K562 (cell line): ENCODE data around the gene SYNGR3. TPM values are rescaled to one million over a fixed set of nuclear protein-coding genes. Genes with fewer than 3 reads are reported as not detected.
A peak's percentile ranks its signal among the peaks of the same experiment; 100 is the strongest.

Experiments
- ATAC-seq: fragments of 200-7000 bp; cut with Tn5 transposase; 3 replicates; pipeline ENCODE4 v1.9.1; 2020; ENCODE audit warnings: moderate library complexity
- BruUV-seq: library from RNA; stranded (reverse); fragments of 400-500 nt; replicated peaks from 2 replicates; lab custom pipeline; 2021; lab: Mats Ljungman, UMichigan
- CTCF ChIA-PET: fragments of 300-600 bp; formaldehyde crosslinking; extraction: SDS; loops from one replicate; lab custom pipeline; 2021; ENCODE audit warnings: low intra/inter-chr PET ratio; lab: Yijun Ruan, JAX
- POLR2A ChIA-PET: fragments of 300-600, 350-650 bp; sonication (Branson Sonifier 250); formaldehyde crosslinking; extraction: SDS; loops from one replicate; lab custom pipeline; 2021; ENCODE audit warnings: antibody characterized with exemption, inconsistent platforms; lab: Yijun Ruan, JAX
- DNase-seq, 4 experiments: peaks; one replicate each; pipeline versions ENCODE4 v3.0.0 to v3.0.0-alpha.2; 2011 to 2018; ENCODE audit warnings: low spot score in 3 of 4, mixed read lengths in 3 of 4; ENCODE audit errors: extremely low read depth in 1 of 4
- FAIRE-seq: peaks from 2 replicates; lab custom pipeline; 2011; peaks lifted over from hg19 to GRCh38; lab: Jason Lieb, UNC
- H2AFZ ChIP-seq: 2 replicates; pipeline ENCODE4 v1.6.0; 2011; ENCODE audit warnings: low read depth, low read length, control low read depth, inconsistent platforms
- H3K27ac ChIP-seq: fragments of 200-600 bp; 3 replicates; pipeline ENCODE4 v1.8.0; 2011; ENCODE audit warnings: low read depth, mild to moderate bottlenecking, control low read depth, inconsistent platforms, low read length, moderate library complexity, mixed read lengths; ENCODE audit errors: extremely low read depth
- H3K27me3 ChIP-seq, 2 experiments: fragments of 300-600 bp in 1 of 2; 2 replicates in 1 of 2; 3 replicates in 1 of 2; pipeline versions ENCODE4 v1.6.0 to v1.8.0; 2011; ENCODE audit warnings: inconsistent platforms in 2 of 2, low read length in 2 of 2, mild to moderate bottlenecking in 1 of 2, mixed read lengths in 1 of 2, moderate library complexity in 1 of 2; ENCODE audit not compliant: control insufficient read depth in 2 of 2, insufficient read depth in 2 of 2
- H3K36me3 ChIP-seq: fragments of 300-600 bp; 3 replicates; pipeline ENCODE4 v1.8.0; 2011; ENCODE audit warnings: mild to moderate bottlenecking, low read length, inconsistent platforms; ENCODE audit not compliant: control insufficient read depth, insufficient read depth
- H3K4me1 ChIP-seq, 2 experiments: fragments of 200-600 bp in 1 of 2; replicated peaks in 1 of 2; 2 replicates in 1 of 2; 3 replicates in 1 of 2; pipeline versions ENCODE4 v1.5.1 to v1.8.0; 2011; ENCODE audit warnings: inconsistent platforms in 2 of 2, low read length in 2 of 2, mild to moderate bottlenecking in 1 of 2, mixed read lengths in 1 of 2, moderate library complexity in 1 of 2; ENCODE audit not compliant: control insufficient read depth in 2 of 2, insufficient read depth in 2 of 2
- H3K4me2 ChIP-seq: 2 replicates; pipeline ENCODE4 v1.6.1; 2011; ENCODE audit warnings: low read length, control low read depth, inconsistent platforms, mixed read lengths; ENCODE audit not compliant: insufficient read depth
- H3K4me3 ChIP-seq: fragments of 200-600 bp; sonication (generic), shearing (Covaris generic); 2 replicates; pipeline ENCODE4 v1.5.1; 2016; ENCODE audit warnings: control low read depth, inconsistent platforms
- H3K79me2 ChIP-seq: fragments of 200-600 bp; 3 replicates; pipeline ENCODE4 v1.8.0; 2011; ENCODE audit warnings: low read length, inconsistent platforms; ENCODE audit not compliant: control insufficient read depth, insufficient read depth
- H3K9ac ChIP-seq, 2 experiments: 2 replicates each; pipeline versions ENCODE4 v1.6.0 to v1.6.1; 2011; ENCODE audit warnings: low read depth in 2 of 2, low read length in 2 of 2, control low read depth in 1 of 2, inconsistent platforms in 1 of 2, mild to moderate bottlenecking in 1 of 2, mixed read lengths in 1 of 2; ENCODE audit not compliant: insufficient read depth in 1 of 2
- H3K9me1 ChIP-seq: one replicate; pipeline ENCODE4 v1.6.0; 2011; ENCODE audit warnings: inconsistent platforms, mild to moderate bottlenecking, low read length, moderate library complexity; ENCODE audit not compliant: control insufficient read depth, insufficient read depth
- H3K9me3 ChIP-seq: replicated peaks from 2 replicates; pipeline ENCODE4 v1.5.1; 2011; ENCODE audit warnings: low read depth, low read length, inconsistent platforms; ENCODE audit not compliant: control insufficient read depth, insufficient read depth
- H4K20me1 ChIP-seq: replicated peaks from 2 replicates; pipeline ENCODE4 v1.6.1; 2011; ENCODE audit warnings: low read length, inconsistent platforms, mixed read lengths; ENCODE audit not compliant: control insufficient read depth, insufficient read depth
- BCOR ChIP-seq: fragments of 450-650 bp; IDR thresholded peaks from 2 replicates; pipeline ENCODE4 v1.6.1; 2016
- EP300 ChIP-seq: IDR thresholded peaks from 2 replicates; pipeline ENCODE4 v1.6.1; 2012; ENCODE audit warnings: low read length, improper control_type of control experiment
- HNRNPLL ChIP-seq: fragments of 200-400 bp; formaldehyde crosslinking; IDR thresholded peaks from 2 replicates; pipeline ENCODE4 v1.6.1; 2017; ENCODE audit warnings: low read length, low read depth, mild to moderate bottlenecking; ENCODE audit not compliant: poor library complexity, severe bottlenecking
- MED1 ChIP-seq: sonication (generic); formaldehyde crosslinking; IDR thresholded peaks from 2 replicates; pipeline ENCODE4 v1.8.1; 2023; ENCODE audit warnings: missing genetic modification reagents, borderline replicate concordance
- PCBP2 ChIP-seq: fragments of 200-400 bp; formaldehyde crosslinking; IDR thresholded peaks from 2 replicates; pipeline ENCODE4 v1.6.1; 2018; ENCODE audit warnings: low read length, low read depth, mild to moderate bottlenecking, moderate library complexity; ENCODE audit not compliant: poor library complexity, severe bottlenecking
- POLR2G ChIP-seq: fragments of 200-400 bp; formaldehyde crosslinking; IDR thresholded peaks from 2 replicates; pipeline ENCODE4 v1.6.1; 2017; ENCODE audit warnings: low read depth, mild to moderate bottlenecking, antibody characterized with exemption, low read length, moderate library complexity
- RCOR1 ChIP-seq, 2 experiments: IDR thresholded peaks; 2 replicates each; pipeline ENCODE4 v1.6.1; 2012; ENCODE audit warnings: low read depth in 2 of 2, low read length in 2 of 2, borderline replicate concordance in 1 of 2, improper control_type of control experiment in 1 of 2
- SREBF1 ChIP-seq: fragments of 150-350 bp; IDR thresholded peaks from 2 replicates; pipeline ENCODE4 v1.6.1; 2014; ENCODE audit warnings: antibody characterized with exemption, low read depth, low read length, borderline replicate concordance
- TBP ChIP-seq: optimal IDR thresholded peaks from 2 replicates; pipeline ENCODE3; 2011; ENCODE audit warnings: low read depth, low read length, improper control_type of control experiment
- THAP12 ChIP-seq: fragments of 250-450 bp; sonication (Bioruptor Pico); IDR thresholded peaks from 2 replicates; pipeline ENCODE4 v1.9.0; 2021; ENCODE audit warnings: mild to moderate bottlenecking, inconsistent platforms
- XRCC3 ChIP-seq: fragments of 450-650 bp; IDR thresholded peaks from 2 replicates; pipeline ENCODE4 v1.6.1; 2017; ENCODE audit warnings: mild to moderate bottlenecking, moderate library complexity
- WGBS: fragments of 100-300 bp; shearing (Covaris generic); methylation state at CpG from one replicate; pipeline ENCODE4 v1.1.6; 2016; ENCODE audit warnings: low coverage, mixed read lengths; ENCODE audit not compliant: insufficient coverage; ENCODE audit errors: missing lambda C conversion rate; 5-methylcytosine and 5-hydroxymethylcytosine counted together
- in situ Hi-C: fragments of 300-500 bp; cut with MboI; formaldehyde crosslinking; loops from 4 replicates; pipeline ENCODE4 v1.15.0; 2018; ENCODE audit warnings: inconsistent platforms, mixed read lengths
- intact Hi-C: fragments of 100-400 bp; cut with micrococcal nuclease; formaldehyde crosslinking; loops from 2 replicates; pipeline ENCODE4 v1.14.2; 2022
- polyA plus RNA-seq, 8 experiments: library from polyadenylated mRNA; depleted of rRNA in 4 of 8; stranded (reverse) in 5 of 8; unstranded in 3 of 8; fragments of >200 nt; fragmentation: Nextera tagmentation in 2 of 8; fragmentation: Illumina TruSeq in 1 of 8; extraction: Ambion mirVana in 2 of 8; extraction: Trizol in 1 of 8; gene quantifications; 2 replicates each; pipeline versions ENCODE4 v1.2.1 to v1.2.3, GENCODE V29; 2011 to 2014; ENCODE audit warnings: inconsistent platforms in 1 of 8, missing spikeins in 1 of 8
- total RNA-seq, 7 experiments: library from RNA; depleted of rRNA in 6 of 7; stranded (reverse); fragments of >200 nt in 6 of 7; fragmentation: Illumina TruSeq in 2 of 7; extraction: Trizol in 2 of 7; gene quantifications; 2 replicates each; pipeline versions ENCODE4 v1.2.1 to v1.2.3, GENCODE V29; 2011 to 2021; ENCODE audit warnings: low replicate concordance in 1 of 7
- TF ChIP-seq, protein P1 (sequence below), 2 experiments: fragments of 450-650 bp in 1 of 2; sonication (generic) in 1 of 2; formaldehyde crosslinking in 1 of 2; IDR thresholded peaks in 1 of 2; conservative IDR thresholded peaks in 1 of 2; 2 replicates each; pipeline versions ENCODE4 v1.6.1 to v1.8.1; 2016 to 2023; ENCODE audit warnings: mild to moderate bottlenecking in 2 of 2, moderate library complexity in 2 of 2, inconsistent platforms in 1 of 2, missing genetic modification reagents in 1 of 2
- TF ChIP-seq, protein P2 (sequence below): fragments of 450-650 bp; formaldehyde crosslinking; IDR thresholded peaks from 2 replicates; pipeline ENCODE4 v1.4.0; 2020; ENCODE audit warnings: mild to moderate bottlenecking, mixed read lengths

Gene SYNGR3
- total and polyA plus RNA-seq, 9 of the 15 experiments (the other 6 are each of a cell fraction or from before 2014, with no cell fraction given): 3.7 to 69.2 (median 36.3) TPM

DNA sequence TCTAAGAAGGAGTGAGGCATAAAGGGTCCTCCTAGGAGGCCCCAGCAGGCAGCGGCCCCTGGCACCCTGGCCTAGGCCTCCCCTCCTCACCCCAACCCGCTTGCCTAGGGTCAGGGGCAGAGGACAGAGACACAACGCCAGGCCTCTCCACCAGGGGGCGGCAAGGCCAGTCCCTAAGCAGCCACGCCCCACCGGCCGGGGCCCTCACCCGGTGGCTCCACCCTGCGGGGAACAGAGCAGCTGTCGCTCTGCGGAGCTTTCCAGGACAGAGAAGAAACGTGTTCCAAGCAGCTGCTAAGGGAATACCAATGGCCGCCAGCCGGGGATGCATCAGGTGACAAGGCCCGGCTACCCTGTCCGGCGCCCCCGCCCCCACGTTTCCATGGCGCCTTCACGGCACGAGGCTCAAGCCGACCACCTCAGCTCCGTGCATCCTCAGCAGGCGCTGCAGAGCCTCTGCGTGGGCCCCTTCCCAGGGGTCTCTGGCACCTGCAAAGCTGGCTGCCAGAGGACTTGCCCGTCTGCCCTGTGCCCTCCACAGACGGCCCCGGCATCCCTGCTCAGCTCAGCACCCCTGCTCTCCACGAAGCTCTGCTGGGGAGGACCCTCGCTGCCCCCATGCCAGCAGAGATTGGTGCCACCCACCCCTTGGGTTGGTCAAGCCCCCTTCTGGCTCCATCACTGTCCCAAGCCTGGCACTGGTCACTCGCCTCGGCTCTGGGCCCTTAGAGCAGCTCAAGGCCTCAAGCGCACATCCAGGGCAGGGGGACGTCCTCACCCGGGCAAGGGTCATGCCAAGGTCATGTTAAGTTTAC, 14.3 kb downstream of the SYNGR3 start (continued):
- TF ChIP-seq MED1 (CRISPR knock-in tag) (no peak), TBP (peak; percentile 40), EP300 (0 out of 2 replicates have a peak, but pooled peaks have one; percentile 5), RCOR1 (IDR thresholded peaks at IDR 0.05; ENCODE audit: borderline replicate concordance in 1 of 2, low read depth in 2 of 2, low read length in 2 of 2) (peak in 1 of 2 experiments; percentile 65; a peak in 2 of 4 replicates)

DNA sequence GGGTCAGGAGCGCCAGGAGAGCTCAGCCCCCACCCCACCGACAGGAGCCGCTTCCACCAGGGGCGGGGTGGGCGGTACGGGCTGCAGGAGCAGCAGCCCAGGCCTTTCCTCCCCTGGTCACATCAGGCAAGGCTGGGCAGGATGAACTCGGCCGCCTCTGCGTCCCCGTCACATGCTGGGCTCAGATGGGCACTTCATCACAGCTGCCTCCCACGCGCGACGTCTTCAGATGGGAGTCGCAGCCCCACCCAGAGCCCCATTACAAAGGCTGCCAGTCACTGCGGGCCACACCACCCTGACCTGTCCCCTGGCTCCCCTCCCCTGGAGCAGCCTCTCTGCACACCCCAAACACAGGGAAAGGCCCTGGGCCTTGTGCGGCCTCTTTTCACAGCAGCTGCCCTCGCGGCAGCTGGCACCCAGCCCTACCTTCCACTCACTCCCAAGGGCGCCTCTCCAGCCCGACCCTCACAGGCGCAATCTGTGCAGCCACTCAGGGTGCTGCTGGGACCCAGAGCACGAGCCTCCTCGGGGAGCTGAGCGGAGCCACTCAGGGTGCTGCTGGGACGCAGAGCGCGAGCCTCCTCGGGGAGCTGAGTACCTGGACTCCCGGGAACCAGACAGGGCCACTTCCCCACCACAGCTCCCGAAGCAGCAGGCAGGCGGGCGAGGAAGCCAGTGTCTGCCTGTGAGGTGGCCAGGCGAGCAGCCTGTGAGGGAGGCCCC, 15.2 kb downstream of the SYNGR3 start:
- no peak overlapping the region for H3K4me3 ChIP-seq
- peaks cover 19% of the 10 kb centered on the region for H3K9me1 ChIP-seq
- POLR2A ChIA-PET: interaction anchor here (0.5 to 3.0 kb wide), 10 partner anchors 9 to 511 kb away, joined by 3 to 12 read pairs (median 4); partner anchors contain the start of genes ECI1 and TRAF7
- peaks cover 73% of the 10 kb centered on the region for H3K79me2 ChIP-seq
- DNase-seq (no peak), ATAC-seq (no peak), FAIRE-seq (no peak)
- H3K27ac ChIP-seq: no peak overlapping the region
- WGBS: 83% methylated on average over 17 of the region's 34 CpGs
- CTCF ChIA-PET: interaction anchor here (0.8 kb wide), 1 partner anchor 149 kb away, joined by 4 read pairs; no protein-coding TSS in a partner anchor
- no peaks in the 10 kb centered on the region for H3K27me3 ChIP-seq
- H3K36me3 ChIP-seq: peaks cover 79% of the 10 kb centered on the region; the same call in 2 of the 3 replicates
- in situ Hi-C loops (no loop called here), intact Hi-C loops (no loop called here)
- no TSS peak for BruUV-seq
- peaks cover 46% of the 10 kb centered on the region for H4K20me1 ChIP-seq
- peak overlapping the region in 1 of 2 experiments; percentile 80; a peak in 2 of 4 replicates for H3K9ac ChIP-seq
- peaks cover 20 to 94% of the 10 kb centered on the region in 2 experiments for H3K4me1 ChIP-seq
- H3K9me3 ChIP-seq: no peaks in the 10 kb centered on the region
- H2AFZ ChIP-seq: no peak overlapping the region
- no peak overlapping the region for H3K4me2 ChIP-seq
- TF ChIP-seq POLR2G (peak; percentile 69), HNRNPLL (no peak), PCBP2 (no peak), SREBF1 (no peak), XRCC3 (no peak), BCOR (no peak), THAP12 (CRISPR knock-in tag) (no peak)
- TF ChIP-seq, protein P1, sequence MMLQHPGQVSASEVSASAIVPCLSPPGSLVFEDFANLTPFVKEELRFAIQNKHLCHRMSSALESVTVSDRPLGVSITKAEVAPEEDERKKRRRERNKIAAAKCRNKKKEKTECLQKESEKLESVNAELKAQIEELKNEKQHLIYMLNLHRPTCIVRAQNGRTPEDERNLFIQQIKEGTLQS (IDR thresholded peaks at IDR 0.05): no peak
- TF ChIP-seq, protein P1 (CRISPR knock-in tag; conservative IDR thresholded peaks at IDR 0.05): no peak
- TF ChIP-seq, protein P2, sequence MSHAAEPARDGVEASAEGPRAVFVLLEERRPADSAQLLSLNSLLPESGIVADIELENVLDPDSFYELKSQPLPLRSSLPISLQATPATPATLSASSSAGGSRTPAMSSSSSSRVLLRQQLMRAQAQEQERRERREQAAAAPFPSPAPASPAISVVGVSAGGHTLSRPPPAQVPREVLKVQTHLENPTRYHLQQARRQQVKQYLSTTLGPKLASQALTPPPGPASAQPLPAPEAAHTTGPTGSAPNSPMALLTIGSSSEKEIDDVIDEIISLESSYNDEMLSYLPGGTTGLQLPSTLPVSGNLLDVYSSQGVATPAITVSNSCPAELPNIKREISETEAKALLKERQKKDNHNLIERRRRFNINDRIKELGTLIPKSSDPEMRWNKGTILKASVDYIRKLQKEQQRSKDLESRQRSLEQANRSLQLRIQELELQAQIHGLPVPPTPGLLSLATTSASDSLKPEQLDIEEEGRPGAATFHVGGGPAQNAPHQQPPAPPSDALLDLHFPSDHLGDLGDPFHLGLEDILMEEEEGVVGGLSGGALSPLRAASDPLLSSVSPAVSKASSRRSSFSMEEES: no peak
